HCT116 (cell line): ENCODE results near the gene CAMSAP1. TPM values are rescaled to one million over a fixed set of nuclear protein-coding genes. Genes with fewer than 3 reads are reported as not detected.

Experiments used
- ATAC-seq: fragments of 200-7000 bp; cut with Tn5 transposase; 2 replicates; pipeline ENCODE4 v1.9.1; 2020; ENCODE audit warnings: mild to moderate bottlenecking, moderate library complexity
- BruUV-seq: library from RNA; stranded (reverse); fragments of 400-500 nt; replicated peaks from 2 replicates; lab custom pipeline; 2021; lab: Mats Ljungman, UMichigan
- CTCF ChIA-PET: fragments of 300-600 bp; sonication (Branson Sonifier 250); formaldehyde crosslinking; loops from one replicate; lab custom pipeline; 2021; ENCODE audit warnings: antibody characterized with exemption; lab: Charles Lee
- POLR2A ChIA-PET: fragments of 300-600, 350-600 bp; sonication (Branson Sonifier 250); formaldehyde crosslinking; loops from one replicate; lab custom pipeline; 2021; ENCODE audit warnings: antibody characterized with exemption; lab: Charles Lee
- RAD21 ChIA-PET, 2 experiments: fragments of 300-600 bp; sonication (Branson Sonifier 250); formaldehyde crosslinking; loops; one replicate each; lab custom pipeline; 2023; ENCODE audit warnings: low total read pairs in 2 of 2; ENCODE audit not compliant: uncharacterized antibody in 2 of 2, unreplicated experiment in 2 of 2, low non-redundant PET in 1 of 2; lab: Charles Lee
- DNase-seq: peaks from one replicate; pipeline ENCODE4 v3.0.0-alpha.2; 2010; ENCODE audit warnings: low read depth, low spot score
- H2AFZ ChIP-seq: fragments of 200-600 bp; shearing (Covaris generic), sonication (generic); 2 replicates; pipeline ENCODE4 v1.6.1; 2017; ENCODE audit warnings: low read depth, mixed run types, mixed read lengths, antibody characterized with exemption, low read length; ENCODE audit not compliant: poor library complexity, severe bottlenecking
- H3K27ac ChIP-seq: 2 replicates; pipeline ENCODE4 v1.5.1; 2012; ENCODE audit warnings: low read depth, low read length
- H3K27me3 ChIP-seq: fragments of 200-600 bp; sonication (generic); 2 replicates; pipeline ENCODE4 v1.6.1; 2016; ENCODE audit warnings: mixed run types, low read length, mixed read lengths; ENCODE audit not compliant: insufficient read depth
- H3K36me3 ChIP-seq, 2 experiments: fragments of 200-500 bp in 1 of 2; fragments of 200-600 bp in 1 of 2; sonication (Bioruptor generic) in 1 of 2; sonication (generic) in 1 of 2; 2 replicates each; pipeline versions ENCODE4 v1.5.1 to v1.6.1; 2014 to 2016; ENCODE audit warnings: low read length in 2 of 2, inconsistent platforms in 1 of 2, mixed read lengths in 1 of 2, mixed run types in 1 of 2; ENCODE audit not compliant: insufficient read depth in 2 of 2, control insufficient read depth in 1 of 2
- H3K4me1 ChIP-seq, 2 experiments: fragments of 200-600 bp in 1 of 2; sonication (generic) in 1 of 2; 2 replicates each; pipeline versions ENCODE4 v1.5.1 to v1.6.1; 2012 to 2017; ENCODE audit warnings: low read length in 2 of 2, inconsistent platforms in 1 of 2, mild to moderate bottlenecking in 1 of 2, mixed read lengths in 1 of 2, mixed run types in 1 of 2, moderate library complexity in 1 of 2; ENCODE audit not compliant: insufficient read depth in 2 of 2, control insufficient read depth in 1 of 2
- H3K4me2 ChIP-seq: fragments of 200-600 bp; sonication (generic); 2 replicates; pipeline ENCODE4 v1.6.1; 2017; ENCODE audit warnings: mixed run types, low read length, mixed read lengths
- H3K4me3 ChIP-seq, 2 experiments: fragments of 200-600 bp in 1 of 2; sonication (generic) in 1 of 2; replicated peaks in 1 of 2; 2 replicates each; pipeline ENCODE4 v1.5.1; 2011 to 2016; ENCODE audit warnings: low read length in 2 of 2, control low read depth in 1 of 2, low read depth in 1 of 2, mild to moderate bottlenecking in 1 of 2, mixed read lengths in 1 of 2, mixed run types in 1 of 2
- H3K79me2 ChIP-seq: fragments of 200-600 bp; sonication (generic); 2 replicates; pipeline ENCODE4 v1.6.1; 2017; ENCODE audit warnings: mild to moderate bottlenecking, mixed run types, low read length, moderate library complexity, mixed read lengths; ENCODE audit not compliant: insufficient read depth
- H3K9ac ChIP-seq: fragments of 200-600 bp; sonication (generic); 2 replicates; pipeline ENCODE4 v1.6.1; 2016; ENCODE audit warnings: low read length, mixed read lengths
- H3K9me2 ChIP-seq: fragments of 200-600 bp; sonication (generic), shearing (Covaris generic); 2 replicates; pipeline ENCODE4 v1.6.1; 2017; ENCODE audit warnings: mixed run types, mild to moderate bottlenecking, moderate library complexity; ENCODE audit not compliant: insufficient read depth
- H3K9me3 ChIP-seq, 2 experiments: fragments of 200-500 bp in 1 of 2; fragments of 200-600 bp in 1 of 2; sonication (Bioruptor generic) in 1 of 2; sonication (generic) in 1 of 2; 2 replicates each; pipeline ENCODE4 v1.6.1; 2014 to 2017; ENCODE audit warnings: low read length in 2 of 2, mixed read lengths in 2 of 2, inconsistent platforms in 1 of 2, low read depth in 1 of 2, mild to moderate bottlenecking in 1 of 2, mixed run types in 1 of 2, moderate library complexity in 1 of 2; ENCODE audit not compliant: control insufficient read depth in 1 of 2, insufficient read depth in 1 of 2
- H4K20me1 ChIP-seq: fragments of 200-600 bp; sonication (generic), shearing (Covaris generic); 2 replicates; pipeline ENCODE4 v1.6.1; 2017; ENCODE audit warnings: mixed run types, mild to moderate bottlenecking, moderate library complexity; ENCODE audit not compliant: insufficient read depth
- ELF1 ChIP-seq: IDR thresholded peaks from 2 replicates; pipeline ENCODE4 v1.6.1; 2012; ENCODE audit warnings: low read depth, borderline replicate concordance
- EZH2 ChIP-seq: fragments of 200-600 bp; sonication (generic); IDR thresholded peaks from 2 replicates; pipeline ENCODE4 v1.6.1; 2017; ENCODE audit warnings: antibody characterized with exemption, mixed run types
- FOSL1 ChIP-seq: IDR thresholded peaks from 2 replicates; pipeline ENCODE4 v1.6.1; 2012; ENCODE audit warnings: low read depth
- POLR2A ChIP-seq: IDR thresholded peaks from 2 replicates; pipeline ENCODE4 v1.7.0; 2011; ENCODE audit warnings: borderline replicate concordance; ENCODE audit not compliant: insufficient read depth, insufficient read length; ENCODE audit errors: extremely low read depth
- POLR2AphosphoS5 ChIP-seq: IDR thresholded peaks from 2 replicates; pipeline ENCODE4 v1.6.1; 2011; ENCODE audit warnings: mild to moderate bottlenecking, low read depth, low read length, moderate library complexity
- SP1 ChIP-seq: IDR thresholded peaks from 2 replicates; pipeline ENCODE4 v1.6.1; 2012; ENCODE audit warnings: low read depth
- YY1 ChIP-seq: IDR thresholded peaks from 2 replicates; pipeline ENCODE4 v1.6.1; 2011; ENCODE audit warnings: low read length, low read depth, moderate library complexity, mild to moderate bottlenecking; ENCODE audit not compliant: insufficient replicate concordance; ENCODE audit errors: extremely low read depth
- ZFX ChIP-seq: fragments of 450-650 bp; IDR thresholded peaks from 2 replicates; pipeline ENCODE4 v1.6.1; 2017
- intact Hi-C: fragments of 100-400 bp; cut with micrococcal nuclease; formaldehyde crosslinking; loops from 2 replicates; pipeline ENCODE4 v1.10.0; 2022
- total RNA-seq: library from RNA; stranded (reverse); gene quantifications from one replicate; pipeline ENCODE4 v1.2.1, GENCODE V29; 2021; ENCODE audit not compliant: unreplicated experiment
- TF ChIP-seq, protein P1 (sequence below): IDR thresholded peaks from 2 replicates; pipeline ENCODE4 v1.6.1; 2012; ENCODE audit warnings: low read depth
- TF ChIP-seq, protein P2 (sequence below), 3 experiments: fragments of 200-600 bp in 1 of 3; sonication (generic) in 1 of 3; IDR thresholded peaks in 2 of 3; conservative IDR thresholded peaks in 1 of 3; 2 replicates each; pipeline ENCODE4 v1.5.1; 2012 to 2017; ENCODE audit warnings: low read depth in 2 of 3, low read length in 2 of 3, antibody characterized with exemption in 1 of 3, borderline replicate concordance in 1 of 3, control low read depth in 1 of 3, mild to moderate bottlenecking in 1 of 3, mixed read lengths in 1 of 3, mixed run types in 1 of 3, moderate library complexity in 1 of 3; ENCODE audit not compliant: insufficient read depth in 1 of 3
- TF ChIP-seq, protein P3 (sequence below): IDR thresholded peaks from 2 replicates; pipeline ENCODE4 v1.6.1; 2012

The CAMSAP1 gene
- total RNA-seq, 1 experiment from 2014 or later = 33.1 TPM

DNA sequence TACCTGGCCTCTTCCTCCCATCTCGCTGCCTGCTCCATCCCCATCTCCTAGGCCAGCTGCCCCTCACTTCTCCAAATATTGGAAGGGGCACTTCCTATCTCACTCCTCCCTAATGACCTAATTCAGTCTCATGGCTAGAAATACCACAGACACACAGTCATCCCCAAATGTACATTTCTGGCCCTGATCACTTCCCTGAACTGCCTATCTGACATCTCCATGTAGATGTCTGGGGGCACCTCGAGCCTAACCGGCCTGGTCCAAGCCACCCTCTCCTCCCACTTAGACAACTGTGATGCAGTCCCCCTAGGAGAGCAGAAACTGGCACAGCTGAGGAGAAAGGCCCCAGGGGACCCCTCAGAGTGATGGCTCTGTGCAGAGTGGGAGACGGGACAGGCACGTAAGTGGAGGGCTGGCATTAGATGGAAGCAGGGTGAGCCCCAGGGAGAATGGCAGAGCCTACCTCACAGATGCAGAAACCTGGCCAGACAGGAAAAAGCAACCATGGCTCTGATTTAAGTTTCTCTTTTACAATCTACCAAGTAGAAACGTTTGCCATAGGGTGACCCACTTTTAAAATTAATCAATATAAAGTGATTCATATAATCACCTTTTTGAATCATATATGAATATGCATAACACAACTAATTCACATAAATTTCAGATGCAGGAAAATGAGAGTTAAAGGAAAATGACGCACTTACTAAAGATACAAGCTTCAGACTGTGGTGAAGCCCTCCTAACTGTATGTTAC, 22.1 kb downstream of the CAMSAP1 start:
- peaks cover 96% of the 10 kb centered on the region for H3K79me2 ChIP-seq
- ATAC-seq (no peak), DNase-seq (no peak)
- no peaks in the 10 kb centered on the region for H3K9me2 ChIP-seq
- peaks cover 10 to 31% of the 10 kb centered on the region in 2 experiments; a peak in 3 of 4 replicates for H3K4me1 ChIP-seq
- no peaks in the 10 kb centered on the region for H3K9me3 ChIP-seq
- intact Hi-C loops = no loop called here
- CTCF ChIA-PET = no interaction called here
- H3K27me3 ChIP-seq = no peaks in the 10 kb centered on the region
- no peak overlapping the region for H3K4me3 ChIP-seq
- RAD21 ChIA-PET = no interaction called here
- H3K27ac ChIP-seq = no peak overlapping the region
- H3K4me2 ChIP-seq = no peak overlapping the region
- TF ChIP-seq EZH2 = no peak
- no peak for TF ChIP-seq FOSL1
- TF ChIP-seq, protein P1, sequence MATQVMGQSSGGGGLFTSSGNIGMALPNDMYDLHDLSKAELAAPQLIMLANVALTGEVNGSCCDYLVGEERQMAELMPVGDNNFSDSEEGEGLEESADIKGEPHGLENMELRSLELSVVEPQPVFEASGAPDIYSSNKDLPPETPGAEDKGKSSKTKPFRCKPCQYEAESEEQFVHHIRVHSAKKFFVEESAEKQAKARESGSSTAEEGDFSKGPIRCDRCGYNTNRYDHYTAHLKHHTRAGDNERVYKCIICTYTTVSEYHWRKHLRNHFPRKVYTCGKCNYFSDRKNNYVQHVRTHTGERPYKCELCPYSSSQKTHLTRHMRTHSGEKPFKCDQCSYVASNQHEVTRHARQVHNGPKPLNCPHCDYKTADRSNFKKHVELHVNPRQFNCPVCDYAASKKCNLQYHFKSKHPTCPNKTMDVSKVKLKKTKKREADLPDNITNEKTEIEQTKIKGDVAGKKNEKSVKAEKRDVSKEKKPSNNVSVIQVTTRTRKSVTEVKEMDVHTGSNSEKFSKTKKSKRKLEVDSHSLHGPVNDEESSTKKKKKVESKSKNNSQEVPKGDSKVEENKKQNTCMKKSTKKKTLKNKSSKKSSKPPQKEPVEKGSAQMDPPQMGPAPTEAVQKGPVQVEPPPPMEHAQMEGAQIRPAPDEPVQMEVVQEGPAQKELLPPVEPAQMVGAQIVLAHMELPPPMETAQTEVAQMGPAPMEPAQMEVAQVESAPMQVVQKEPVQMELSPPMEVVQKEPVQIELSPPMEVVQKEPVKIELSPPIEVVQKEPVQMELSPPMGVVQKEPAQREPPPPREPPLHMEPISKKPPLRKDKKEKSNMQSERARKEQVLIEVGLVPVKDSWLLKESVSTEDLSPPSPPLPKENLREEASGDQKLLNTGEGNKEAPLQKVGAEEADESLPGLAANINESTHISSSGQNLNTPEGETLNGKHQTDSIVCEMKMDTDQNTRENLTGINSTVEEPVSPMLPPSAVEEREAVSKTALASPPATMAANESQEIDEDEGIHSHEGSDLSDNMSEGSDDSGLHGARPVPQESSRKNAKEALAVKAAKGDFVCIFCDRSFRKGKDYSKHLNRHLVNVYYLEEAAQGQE = no peak
- TF ChIP-seq, protein P2, sequence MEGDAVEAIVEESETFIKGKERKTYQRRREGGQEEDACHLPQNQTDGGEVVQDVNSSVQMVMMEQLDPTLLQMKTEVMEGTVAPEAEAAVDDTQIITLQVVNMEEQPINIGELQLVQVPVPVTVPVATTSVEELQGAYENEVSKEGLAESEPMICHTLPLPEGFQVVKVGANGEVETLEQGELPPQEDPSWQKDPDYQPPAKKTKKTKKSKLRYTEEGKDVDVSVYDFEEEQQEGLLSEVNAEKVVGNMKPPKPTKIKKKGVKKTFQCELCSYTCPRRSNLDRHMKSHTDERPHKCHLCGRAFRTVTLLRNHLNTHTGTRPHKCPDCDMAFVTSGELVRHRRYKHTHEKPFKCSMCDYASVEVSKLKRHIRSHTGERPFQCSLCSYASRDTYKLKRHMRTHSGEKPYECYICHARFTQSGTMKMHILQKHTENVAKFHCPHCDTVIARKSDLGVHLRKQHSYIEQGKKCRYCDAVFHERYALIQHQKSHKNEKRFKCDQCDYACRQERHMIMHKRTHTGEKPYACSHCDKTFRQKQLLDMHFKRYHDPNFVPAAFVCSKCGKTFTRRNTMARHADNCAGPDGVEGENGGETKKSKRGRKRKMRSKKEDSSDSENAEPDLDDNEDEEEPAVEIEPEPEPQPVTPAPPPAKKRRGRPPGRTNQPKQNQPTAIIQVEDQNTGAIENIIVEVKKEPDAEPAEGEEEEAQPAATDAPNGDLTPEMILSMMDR (IDR thresholded peaks at IDR 0.05 in 2 of 3, conservative IDR thresholded peaks at IDR 0.05 in 1 of 3; ENCODE audit: borderline replicate concordance in 1 of 3, insufficient read depth in 1 of 3, low read depth in 2 of 3, low read length in 2 of 3) = no peak
- TF ChIP-seq SP1 = no peak
- no peak for TF ChIP-seq ZFX
- TF ChIP-seq, protein P3, sequence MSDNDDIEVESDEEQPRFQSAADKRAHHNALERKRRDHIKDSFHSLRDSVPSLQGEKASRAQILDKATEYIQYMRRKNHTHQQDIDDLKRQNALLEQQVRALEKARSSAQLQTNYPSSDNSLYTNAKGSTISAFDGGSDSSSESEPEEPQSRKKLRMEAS = no peak
- TF ChIP-seq YY1 = no peak
- no peak for TF ChIP-seq ELF1
- TF ChIP-seq POLR2AphosphoS5 = no peak
- no peak for TF ChIP-seq POLR2A
- H3K9ac ChIP-seq = no peak overlapping the region
- no TSS peak for BruUV-seq
- POLR2A ChIA-PET = no interaction called here
- H4K20me1 ChIP-seq = peaks cover 4% of the 10 kb centered on the region; the same call in 1 of the 2 replicates
- H3K36me3 ChIP-seq = no peaks in the 10 kb centered on the region
- H2AFZ ChIP-seq = no peak overlapping the region
